ENCODE data around the gene IFIH1.

IFIH1 gene

DNA sequence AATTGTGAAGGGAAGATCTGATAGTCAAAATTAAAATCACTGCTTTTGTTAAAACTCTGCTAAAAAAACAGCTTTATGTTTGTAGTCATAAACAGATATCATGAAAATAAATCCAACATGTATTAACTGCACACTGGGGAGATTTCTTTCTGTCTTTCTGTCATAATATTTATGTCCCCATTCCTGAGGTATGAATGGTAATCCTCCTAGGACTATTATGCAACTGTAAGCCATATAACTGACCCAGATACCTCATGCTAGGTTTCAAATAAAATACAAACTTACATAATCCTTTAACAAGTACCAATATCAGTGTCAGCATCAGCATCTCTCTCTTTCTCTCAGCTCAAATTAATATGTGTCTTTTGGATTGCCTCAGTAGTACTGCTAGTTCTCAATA lies 18.2 kb downstream of the IFIH1 start:
- peaks cover 0 to 12% (median 6%) of the 10 kb centered on the region in 4 experiments for H3K36me3 ChIP-seq (ENCODE audit: control insufficient read depth in 4 of 4, insufficient read depth in 4 of 4, low read length in 3 of 4)
- CTCF ChIA-PET, result interaction anchor here (1.1 to 10.8 kb wide), 7 partner anchors 11 to 145 kb away, joined by 3 to 112 read pairs (median 14); partner anchors contain the start of gene IFIH1
- H3K27ac ChIP-seq (ENCODE audit: insufficient read depth in 1 of 2, low read depth in 1 of 2, low read length in 2 of 2, poor library complexity in 1 of 2, severe bottlenecking in 2 of 2), result no peak overlapping the region
- no peak for DNase-seq
- H3K4me3 ChIP-seq (ENCODE audit: control insufficient read depth in 1 of 7, extremely low read depth in 1 of 7, insufficient read depth in 4 of 7, low read depth in 2 of 7, low read length in 6 of 7), result no peak overlapping the region
- no peaks in the 10 kb centered on the region for H3K9me3 ChIP-seq (ENCODE audit: control extremely low read depth in 1 of 5, control insufficient read depth in 4 of 5, insufficient read depth in 2 of 5, low read depth in 1 of 5, low read length in 4 of 5)
- H3K27me3 ChIP-seq (replicated peaks in 2 of 5; ENCODE audit: control insufficient read depth in 4 of 5, insufficient read depth in 5 of 5, low read length in 4 of 5), result no peaks in the 10 kb centered on the region
- peaks cover 0 to 10% (median 6%) of the 10 kb centered on the region in 4 experiments for H3K4me1 ChIP-seq (ENCODE audit: control extremely low read depth in 1 of 4, control insufficient read depth in 4 of 4, insufficient read depth in 4 of 4, low read length in 3 of 4)
- POLR2A ChIA-PET, result no interaction called here

DNA sequence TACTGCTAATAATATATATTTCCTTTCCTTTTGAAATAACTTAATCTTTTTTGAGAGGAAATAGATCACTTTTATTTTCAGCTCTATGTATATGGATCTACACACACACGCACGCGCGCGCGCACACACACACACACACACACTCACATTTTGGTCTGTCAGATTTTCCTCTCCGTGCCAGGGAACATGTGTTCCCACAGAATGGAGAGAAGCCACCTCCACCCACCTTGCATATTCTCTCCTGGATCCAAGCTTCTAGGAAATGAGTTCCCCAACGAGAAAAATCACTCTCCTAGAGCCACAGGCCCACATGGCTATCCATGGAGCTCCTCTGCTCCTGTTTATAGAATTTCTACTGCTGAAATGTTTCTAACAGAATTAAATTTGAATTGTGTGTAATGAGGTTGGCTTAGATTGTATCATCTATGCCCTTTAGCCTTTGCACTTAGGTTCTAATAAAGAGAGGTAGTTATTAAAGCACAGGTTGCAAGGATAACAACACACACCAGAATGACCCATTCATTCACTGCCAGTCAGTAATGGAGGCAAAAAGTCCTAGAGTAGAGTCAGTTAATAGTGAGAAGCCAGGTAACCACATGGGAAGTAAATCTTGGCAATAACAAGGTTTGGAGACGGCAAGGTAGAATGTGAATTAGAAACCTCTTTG lies 19.7 kb downstream of the IFIH1 start:
- CTCF ChIA-PET, result interaction anchor here (0.6 to 10.8 kb wide), 20 partner anchors 10 to 712 kb away, joined by 3 to 112 read pairs (median 7); partner anchors contain the start of gene IFIH1
- POLR2A ChIA-PET, result interaction anchor here (0.7 kb wide), 1 partner anchor 21 kb away, joined by 3 read pairs; no protein-coding TSS in a partner anchor
- no peaks in the 10 kb centered on the region for H3K9me3 ChIP-seq (ENCODE audit: control extremely low read depth in 1 of 5, control insufficient read depth in 4 of 5, insufficient read depth in 2 of 5, low read depth in 1 of 5, low read length in 4 of 5)

DNA sequence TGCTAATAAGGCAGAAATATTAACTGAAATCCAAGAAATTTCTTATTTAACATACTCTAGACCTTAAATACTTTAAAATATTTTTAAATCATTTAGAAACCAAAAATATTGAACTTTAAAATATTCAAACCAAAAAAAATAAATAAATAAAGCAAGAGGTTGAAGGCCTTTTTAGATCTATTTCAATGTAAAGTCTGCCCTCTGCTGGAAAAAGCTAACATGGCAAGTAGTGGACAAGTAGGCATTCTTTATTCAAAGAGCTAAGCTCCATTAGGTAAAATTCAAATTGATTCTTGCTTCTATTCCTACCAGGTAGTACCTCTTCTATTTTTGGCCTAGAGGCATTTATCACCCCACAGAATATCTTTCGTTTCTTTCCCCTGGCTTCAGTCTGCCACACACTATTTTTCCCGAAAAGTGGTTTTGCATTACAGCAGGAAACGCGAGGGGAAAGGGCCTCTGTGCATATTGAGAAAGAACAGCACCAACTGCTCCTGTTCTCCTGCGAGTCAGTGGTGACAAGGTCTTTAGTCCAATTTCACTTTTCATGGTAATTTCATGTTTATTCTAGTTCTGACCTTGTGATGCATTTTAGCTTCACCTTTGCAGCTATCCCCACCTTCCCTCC lies 20.4 kb downstream of the IFIH1 start:
- WGBS (ENCODE audit: insufficient coverage), result 46% methylated on average over 5 of the region's 5 CpGs
- H3K4me3 ChIP-seq (ENCODE audit: control insufficient read depth in 1 of 7, extremely low read depth in 1 of 7, insufficient read depth in 4 of 7, low read depth in 2 of 7, low read length in 6 of 7), result peak overlapping the region in 1 of 7 experiments; percentile 19
- H3K27ac ChIP-seq (ENCODE audit: insufficient read depth in 1 of 2, low read depth in 1 of 2, low read length in 2 of 2, poor library complexity in 1 of 2, severe bottlenecking in 2 of 2), result no peak overlapping the region
- peaks cover 0 to 9% (median 6%) of the 10 kb centered on the region in 4 experiments for H3K36me3 ChIP-seq (ENCODE audit: control insufficient read depth in 4 of 4, insufficient read depth in 4 of 4, low read length in 3 of 4)
- POLR2A ChIA-PET, result interaction anchor here (0.7 kb wide), 1 partner anchor 20 kb away, joined by 3 read pairs; no protein-coding TSS in a partner anchor
- H3K27me3 ChIP-seq (replicated peaks in 2 of 5; ENCODE audit: control insufficient read depth in 4 of 5, insufficient read depth in 5 of 5, low read length in 4 of 5), result no peaks in the 10 kb centered on the region
- peak; percentile 78 to 89 (median 83) for DNase-seq
- no peaks in the 10 kb centered on the region for H3K9me3 ChIP-seq (ENCODE audit: control extremely low read depth in 1 of 5, control insufficient read depth in 4 of 5, insufficient read depth in 2 of 5, low read depth in 1 of 5, low read length in 4 of 5)
- CTCF ChIA-PET, result interaction anchor here (0.6 to 10.8 kb wide), 22 partner anchors 9 to 711 kb away, joined by 3 to 112 read pairs (median 6); partner anchors contain the start of gene IFIH1
- H3K4me1 ChIP-seq (ENCODE audit: control extremely low read depth in 1 of 4, control insufficient read depth in 4 of 4, insufficient read depth in 4 of 4, low read length in 3 of 4), result peaks cover 0 to 10% (median 6%) of the 10 kb centered on the region in 4 experiments

More for the DNA sequence above, 19.7 kb downstream of the IFIH1 start:
- no peak overlapping the region for H3K27ac ChIP-seq (ENCODE audit: insufficient read depth in 1 of 2, low read depth in 1 of 2, low read length in 2 of 2, poor library complexity in 1 of 2, severe bottlenecking in 2 of 2)
- H3K27me3 ChIP-seq (replicated peaks in 2 of 5; ENCODE audit: control insufficient read depth in 4 of 5, insufficient read depth in 5 of 5, low read length in 4 of 5), result no peaks in the 10 kb centered on the region
- DNase-seq, result no peak
- WGBS (ENCODE audit: insufficient coverage), result 95% methylated on average over 8 of the region's 9 CpGs
- no peak overlapping the region for H3K4me3 ChIP-seq (ENCODE audit: control insufficient read depth in 1 of 7, extremely low read depth in 1 of 7, insufficient read depth in 4 of 7, low read depth in 2 of 7, low read length in 6 of 7)
- peaks cover 0 to 10% (median 6%) of the 10 kb centered on the region in 4 experiments for H3K4me1 ChIP-seq (ENCODE audit: control extremely low read depth in 1 of 4, control insufficient read depth in 4 of 4, insufficient read depth in 4 of 4, low read length in 3 of 4)
- peaks cover 0 to 9% (median 6%) of the 10 kb centered on the region in 4 experiments for H3K36me3 ChIP-seq (ENCODE audit: control insufficient read depth in 4 of 4, insufficient read depth in 4 of 4, low read length in 3 of 4)

DNA sequence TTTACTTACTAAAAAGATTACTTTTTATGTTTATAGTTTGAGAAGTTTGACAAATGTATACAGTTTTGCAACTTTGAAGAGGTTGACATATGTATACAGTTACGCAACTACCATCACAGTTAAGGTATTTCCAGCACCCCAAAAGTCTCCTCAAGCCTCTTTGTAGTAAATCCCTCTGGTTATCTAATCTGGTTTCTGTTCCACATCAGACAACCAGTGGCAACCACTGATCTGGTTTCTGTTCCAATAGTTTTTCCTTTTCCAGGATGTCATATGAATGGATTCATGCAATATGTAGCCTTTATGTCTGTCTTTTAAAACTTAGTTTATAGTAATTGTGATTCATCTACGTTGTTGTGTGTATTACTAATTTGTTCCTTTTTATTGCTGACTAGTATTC lies 23.5 kb downstream of the IFIH1 start:
- Histone ChIP-seq H3K4me3 (ENCODE audit: control insufficient read depth in 1 of 7, extremely low read depth in 1 of 7, insufficient read depth in 4 of 7, low read depth in 2 of 7, low read length in 6 of 7) (no peak overlapping the region), H3K27ac (ENCODE audit: insufficient read depth in 1 of 2, low read depth in 1 of 2, low read length in 2 of 2, poor library complexity in 1 of 2, severe bottlenecking in 2 of 2) (no peak overlapping the region), H3K36me3 (ENCODE audit: control insufficient read depth in 4 of 4, insufficient read depth in 4 of 4, low read length in 3 of 4) (peaks cover 0 to 9% (median 7%) of the 10 kb centered on the region in 4 experiments), H3K9me3 (ENCODE audit: control extremely low read depth in 1 of 5, control insufficient read depth in 4 of 5, insufficient read depth in 2 of 5, low read depth in 1 of 5, low read length in 4 of 5) (no peaks in the 10 kb centered on the region), H3K4me1 (ENCODE audit: control extremely low read depth in 1 of 4, control insufficient read depth in 4 of 4, insufficient read depth in 4 of 4, low read length in 3 of 4) (peaks cover 0 to 10% (median 4%) of the 10 kb centered on the region in 4 experiments), H3K27me3 (replicated peaks in 2 of 5; ENCODE audit: control insufficient read depth in 4 of 5, insufficient read depth in 5 of 5, low read length in 4 of 5) (no peaks in the 10 kb centered on the region)
- 100% methylated on average over 1 of the region's 2 CpGs for WGBS (ENCODE audit: insufficient coverage)
- ChIA-PET POLR2A (no interaction called here), CTCF (interaction anchor here (2.2 to 10.8 kb wide), 4 partner anchors 17 to 708 kb away, joined by 8 to 112 read pairs (median 59); no protein-coding TSS in a partner anchor)
- DNase-seq, result no peak

DNA sequence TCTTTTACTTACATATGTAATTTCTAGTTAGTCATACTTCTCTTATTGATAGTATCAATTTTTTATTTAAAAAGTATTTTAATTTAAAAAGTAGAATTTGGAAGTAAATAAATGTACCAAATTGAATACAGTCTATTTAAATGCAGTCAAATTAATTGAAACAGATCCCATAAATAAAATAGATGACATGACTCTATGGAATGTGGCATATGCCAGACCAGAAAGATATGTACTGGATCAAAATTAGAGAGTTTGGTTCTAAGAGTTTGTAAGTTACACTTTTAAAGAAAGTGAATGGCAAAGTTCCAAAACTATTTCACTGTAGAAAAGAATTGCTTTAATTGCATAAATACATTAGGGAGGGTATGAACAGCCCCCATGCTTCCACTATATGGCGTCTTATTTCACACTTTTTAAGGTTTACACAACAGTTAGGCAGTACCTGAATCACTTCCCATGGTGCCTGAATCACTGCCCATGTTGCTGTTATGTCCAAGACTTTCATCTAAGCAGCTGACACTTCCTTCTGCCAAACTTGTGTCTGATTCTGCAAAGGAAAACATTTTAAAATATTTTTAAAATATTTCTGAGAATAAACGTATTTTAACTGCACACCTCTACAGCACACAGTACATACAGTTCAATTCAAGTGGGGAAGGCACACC lies 25.2 kb downstream of the IFIH1 start:
- H3K27ac ChIP-seq (ENCODE audit: insufficient read depth in 1 of 2, low read depth in 1 of 2, low read length in 2 of 2, poor library complexity in 1 of 2, severe bottlenecking in 2 of 2), result no peak overlapping the region
- ChIA-PET CTCF (interaction anchor here (0.9 to 10.8 kb wide), 4 partner anchors 16 to 140 kb away, joined by 3 to 112 read pairs (median 52); no protein-coding TSS in a partner anchor), POLR2A (no interaction called here)
- no peak for DNase-seq
- no peaks in the 10 kb centered on the region for H3K27me3 ChIP-seq (replicated peaks in 2 of 5; ENCODE audit: control insufficient read depth in 4 of 5, insufficient read depth in 5 of 5, low read length in 4 of 5)
- no peaks in the 10 kb centered on the region for H3K9me3 ChIP-seq (ENCODE audit: control extremely low read depth in 1 of 5, control insufficient read depth in 4 of 5, insufficient read depth in 2 of 5, low read depth in 1 of 5, low read length in 4 of 5)
- H3K4me1 ChIP-seq (ENCODE audit: control extremely low read depth in 1 of 4, control insufficient read depth in 4 of 4, insufficient read depth in 4 of 4, low read length in 3 of 4), result peaks cover 0 to 13% (median 3%) of the 10 kb centered on the region in 4 experiments
- WGBS (ENCODE audit: insufficient coverage), result 50% methylated on average over 1 of the region's 2 CpGs
- H3K36me3 ChIP-seq (ENCODE audit: control insufficient read depth in 4 of 4, insufficient read depth in 4 of 4, low read length in 3 of 4), result peaks cover 0 to 4% (median 2%) of the 10 kb centered on the region in 4 experiments
- H3K4me3 ChIP-seq (ENCODE audit: control insufficient read depth in 1 of 7, extremely low read depth in 1 of 7, insufficient read depth in 4 of 7, low read depth in 2 of 7, low read length in 6 of 7), result no peak overlapping the region

- H3K27ac ChIP-seq (ENCODE audit: insufficient read depth in 1 of 2, low read depth in 1 of 2, low read length in 2 of 2, poor library complexity in 1 of 2, severe bottlenecking in 2 of 2), result no peak overlapping the region
- H3K9me3 ChIP-seq (ENCODE audit: control extremely low read depth in 1 of 5, control insufficient read depth in 4 of 5, insufficient read depth in 2 of 5, low read depth in 1 of 5, low read length in 4 of 5), result no peaks in the 10 kb centered on the region
- no CpG with 5 or more reads among the region's 3 CpGs for WGBS (ENCODE audit: insufficient coverage)
- H3K27me3 ChIP-seq (replicated peaks in 2 of 5; ENCODE audit: control insufficient read depth in 4 of 5, insufficient read depth in 5 of 5, low read length in 4 of 5), result no peaks in the 10 kb centered on the region
- CTCF ChIA-PET, result interaction anchor here (1.3 to 10.8 kb wide), 2 partner anchors 12 to 70 kb away, joined by 3 to 112 read pairs; no protein-coding TSS in a partner anchor
- DNase-seq, result no peak
- no peak overlapping the region for H3K4me3 ChIP-seq (ENCODE audit: control insufficient read depth in 1 of 7, extremely low read depth in 1 of 7, insufficient read depth in 4 of 7, low read depth in 2 of 7, low read length in 6 of 7)
- peaks cover 0 to 7% (median 2%) of the 10 kb centered on the region in 4 experiments for H3K4me1 ChIP-seq (ENCODE audit: control extremely low read depth in 1 of 4, control insufficient read depth in 4 of 4, insufficient read depth in 4 of 4, low read length in 3 of 4)
- POLR2A ChIA-PET, result interaction anchor here (0.6 kb wide), 1 partner anchor 1915 kb away, joined by 3 read pairs; no protein-coding TSS in a partner anchor
- H3K36me3 ChIP-seq (ENCODE audit: control insufficient read depth in 4 of 4, insufficient read depth in 4 of 4, low read length in 3 of 4), result peaks cover 4 to 8% (median 5%) of the 10 kb centered on the region in 4 experiments
Measured at GRCh38 chr2:162291748-162292147, 26.7 kb downstream of the IFIH1 start.

All from common myeloid progenitor, CD34-positive (primary cell).